ENCODE data around the gene TP63. TPM values are rescaled to one million over a fixed set of nuclear protein-coding genes. Genes with fewer than 3 reads are reported as not detected.

Gene TP63
- polyA plus RNA-seq, 2 of the 4 experiments (the other 2 are of a cell fraction), result 1.5 to 5.4 TPM

DNA sequence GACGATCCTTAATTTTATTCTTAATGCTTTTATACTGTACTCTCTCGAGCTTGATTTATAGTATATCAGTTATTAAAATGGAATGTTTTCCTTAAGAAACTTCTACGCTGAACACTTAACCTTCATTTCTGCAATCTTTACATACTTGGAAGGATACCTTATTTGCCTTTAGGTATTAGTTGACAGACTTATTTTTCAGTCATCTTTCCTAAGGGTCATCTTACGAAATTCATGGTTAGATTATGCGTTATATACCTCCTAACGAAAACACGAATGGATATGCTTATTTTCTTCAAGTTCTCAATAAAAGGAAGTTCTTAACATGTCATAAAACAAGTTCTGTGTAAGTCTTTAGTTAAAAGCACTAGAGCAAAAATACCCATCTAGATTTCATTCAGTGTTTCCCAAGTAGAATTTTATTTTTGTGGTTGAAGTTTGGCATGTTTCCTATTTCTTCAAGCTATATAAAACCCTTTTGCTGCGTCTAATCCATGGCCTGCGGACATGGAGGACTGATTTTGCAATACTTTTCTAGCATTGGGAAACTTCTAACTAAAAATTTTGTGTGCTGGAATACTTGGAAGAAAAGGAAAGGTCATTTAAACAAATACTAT lies 231.3 kb downstream of the TP63 start:
- H3K27ac ChIP-seq, result no peak overlapping the region
- POLR2A ChIA-PET, result no interaction called here
- TF ChIP-seq CHD2 (IDR thresholded peaks at IDR 0.05; ENCODE audit: low read length, partially characterized antibody), result no peak
- TF ChIP-seq KDM5A (IDR thresholded peaks at IDR 0.05), result no peak
- no peak for TF ChIP-seq CBX8 (IDR thresholded peaks at IDR 0.05)
- TF ChIP-seq, protein P1, sequence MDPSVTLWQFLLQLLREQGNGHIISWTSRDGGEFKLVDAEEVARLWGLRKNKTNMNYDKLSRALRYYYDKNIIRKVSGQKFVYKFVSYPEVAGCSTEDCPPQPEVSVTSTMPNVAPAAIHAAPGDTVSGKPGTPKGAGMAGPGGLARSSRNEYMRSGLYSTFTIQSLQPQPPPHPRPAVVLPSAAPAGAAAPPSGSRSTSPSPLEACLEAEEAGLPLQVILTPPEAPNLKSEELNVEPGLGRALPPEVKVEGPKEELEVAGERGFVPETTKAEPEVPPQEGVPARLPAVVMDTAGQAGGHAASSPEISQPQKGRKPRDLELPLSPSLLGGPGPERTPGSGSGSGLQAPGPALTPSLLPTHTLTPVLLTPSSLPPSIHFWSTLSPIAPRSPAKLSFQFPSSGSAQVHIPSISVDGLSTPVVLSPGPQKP (IDR thresholded peaks at IDR 0.05; ENCODE audit: low read depth, low read length), result no peak
- TF ChIP-seq, protein P2, sequence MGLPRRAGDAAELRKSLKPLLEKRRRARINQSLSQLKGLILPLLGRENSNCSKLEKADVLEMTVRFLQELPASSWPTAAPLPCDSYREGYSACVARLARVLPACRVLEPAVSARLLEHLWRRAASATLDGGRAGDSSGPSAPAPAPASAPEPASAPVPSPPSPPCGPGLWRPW (IDR thresholded peaks at IDR 0.05), result no peak
- peak in 1 of 2 experiments; percentile 12; a peak in 1 of 4 replicates for TF ChIP-seq CEBPB (IDR thresholded peaks at IDR 0.05)

DNA sequence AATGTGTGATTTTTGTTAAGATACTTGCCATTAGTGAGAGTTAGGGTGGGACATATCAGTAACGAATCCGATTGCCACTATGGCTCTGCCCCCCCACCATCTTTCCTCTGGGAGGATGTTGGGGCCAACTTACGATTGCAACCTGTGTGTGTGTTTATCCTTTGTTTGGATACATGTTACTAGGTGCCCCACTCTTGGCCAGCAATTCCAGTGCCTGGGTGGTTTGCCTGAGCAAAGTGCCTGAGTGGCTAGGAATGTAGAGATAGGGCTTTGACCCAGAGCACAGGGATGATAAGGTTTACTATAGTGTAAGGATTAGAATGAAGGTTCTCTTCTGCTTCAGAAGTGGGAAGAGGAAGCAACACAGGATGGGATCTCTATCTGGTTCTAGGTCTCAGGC lies 231.8 kb downstream of the TP63 start:
- no peak overlapping the region for H3K4me3 ChIP-seq
- no peaks in the 10 kb centered on the region for H3K4me1 ChIP-seq
- no peaks in the 10 kb centered on the region for H3K9me3 ChIP-seq
- CTCF ChIA-PET, result no interaction called here
- no peak overlapping the region for H3K27ac ChIP-seq
- no peak for FAIRE-seq
- TF ChIP-seq RARB (CRISPR knock-in tag; IDR thresholded peaks at IDR 0.05) (no peak), SREBF2 (IDR thresholded peaks at IDR 0.05) (no peak), POLR2A (IDR thresholded peaks at IDR 0.05; ENCODE audit: low read length) (no peak), EHF (CRISPR knock-in tag; IDR thresholded peaks at IDR 0.05) (no peak)
- TF ChIP-seq, protein P3, sequence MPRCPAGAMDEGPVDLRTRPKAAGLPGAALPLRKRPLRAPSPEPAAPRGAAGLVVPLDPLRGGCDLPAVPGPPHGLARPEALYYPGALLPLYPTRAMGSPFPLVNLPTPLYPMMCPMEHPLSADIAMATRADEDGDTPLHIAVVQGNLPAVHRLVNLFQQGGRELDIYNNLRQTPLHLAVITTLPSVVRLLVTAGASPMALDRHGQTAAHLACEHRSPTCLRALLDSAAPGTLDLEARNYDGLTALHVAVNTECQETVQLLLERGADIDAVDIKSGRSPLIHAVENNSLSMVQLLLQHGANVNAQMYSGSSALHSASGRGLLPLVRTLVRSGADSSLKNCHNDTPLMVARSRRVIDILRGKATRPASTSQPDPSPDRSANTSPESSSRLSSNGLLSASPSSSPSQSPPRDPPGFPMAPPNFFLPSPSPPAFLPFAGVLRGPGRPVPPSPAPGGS (IDR thresholded peaks at IDR 0.05), result no peak
- WGBS (ENCODE audit: missing lambda C conversion rate), result 72% methylated on average over 3 of the region's 3 CpGs
- ATAC-seq, result no peak
- POLR2A ChIA-PET, result no interaction called here
- no peak overlapping the region for H3K4me2 ChIP-seq
- DNase-seq (ENCODE audit: low read depth in 1 of 2, low spot score in 1 of 2), result peak in 1 of 2 experiments; percentile 22

More for the DNA sequence above, 231.3 kb downstream of the TP63 start:
- CTCF ChIA-PET, result no interaction called here
- H3K4me1 ChIP-seq, result no peaks in the 10 kb centered on the region
- no peak overlapping the region for H3K4me3 ChIP-seq
- no peak overlapping the region for H3K4me2 ChIP-seq
- WGBS (ENCODE audit: missing lambda C conversion rate), result 88% methylated on average over 9 of the region's 9 CpGs
- ATAC-seq, result no peak
- FAIRE-seq, result no peak
- no peak for DNase-seq (ENCODE audit: low read depth in 1 of 2, low spot score in 1 of 2)
- H3K9me3 ChIP-seq, result no peaks in the 10 kb centered on the region

DNA sequence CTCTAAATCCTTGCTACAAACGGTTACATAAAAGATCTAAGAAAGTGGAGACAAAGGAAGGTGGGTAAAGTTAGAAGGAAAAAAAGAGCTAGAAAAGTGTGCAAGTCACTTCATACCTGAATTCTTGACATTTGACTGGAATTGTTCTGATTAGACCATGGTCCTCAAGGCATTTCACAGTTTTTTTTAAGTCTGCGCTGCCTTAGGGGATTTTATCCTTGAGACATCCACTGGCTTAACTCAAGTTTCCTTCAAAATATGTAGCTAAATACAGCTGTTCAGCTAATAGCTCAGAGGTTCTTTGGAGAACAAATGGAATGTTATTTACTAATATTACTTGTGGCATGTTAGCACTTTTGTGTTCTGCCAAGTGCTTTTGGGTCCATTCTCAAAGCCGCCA lies 236.9 kb downstream of the TP63 start:
- TF ChIP-seq, protein P4, sequence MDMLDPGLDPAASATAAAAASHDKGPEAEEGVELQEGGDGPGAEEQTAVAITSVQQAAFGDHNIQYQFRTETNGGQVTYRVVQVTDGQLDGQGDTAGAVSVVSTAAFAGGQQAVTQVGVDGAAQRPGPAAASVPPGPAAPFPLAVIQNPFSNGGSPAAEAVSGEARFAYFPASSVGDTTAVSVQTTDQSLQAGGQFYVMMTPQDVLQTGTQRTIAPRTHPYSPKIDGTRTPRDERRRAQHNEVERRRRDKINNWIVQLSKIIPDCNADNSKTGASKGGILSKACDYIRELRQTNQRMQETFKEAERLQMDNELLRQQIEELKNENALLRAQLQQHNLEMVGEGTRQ (IDR thresholded peaks at IDR 0.05), result no peak
- TF ChIP-seq NFE2L2 (conservative IDR thresholded peaks at IDR 0.05; ENCODE audit: low read length) (no peak), PHF8 (IDR thresholded peaks at IDR 0.05; ENCODE audit: borderline replicate concordance, low read depth) (no peak), KDM5A (IDR thresholded peaks at IDR 0.05) (no peak), MAZ (IDR thresholded peaks at IDR 0.05; ENCODE audit: borderline replicate concordance, low read depth, low read length) (no peak)
- H3K4me3 ChIP-seq, result no peak overlapping the region
- ATAC-seq (no peak), FAIRE-seq (no peak), DNase-seq (ENCODE audit: low read depth in 1 of 2, low spot score in 1 of 2) (no peak)
- WGBS (ENCODE audit: missing lambda C conversion rate), result 95% methylated on average over 3 of the region's 3 CpGs
- ChIA-PET CTCF (interaction anchor here (0.6 to 1.8 kb wide), 2 partner anchors 9 to 48 kb away, joined by 3 read pairs; no protein-coding TSS in a partner anchor), POLR2A (no interaction called here)
- H3K4me1 ChIP-seq, result no peaks in the 10 kb centered on the region
- H3K4me2 ChIP-seq, result no peak overlapping the region
- no peaks in the 10 kb centered on the region; the same call in 2 of the 3 replicates for H3K9me3 ChIP-seq
- no peak overlapping the region for H3K27ac ChIP-seq

DNA sequence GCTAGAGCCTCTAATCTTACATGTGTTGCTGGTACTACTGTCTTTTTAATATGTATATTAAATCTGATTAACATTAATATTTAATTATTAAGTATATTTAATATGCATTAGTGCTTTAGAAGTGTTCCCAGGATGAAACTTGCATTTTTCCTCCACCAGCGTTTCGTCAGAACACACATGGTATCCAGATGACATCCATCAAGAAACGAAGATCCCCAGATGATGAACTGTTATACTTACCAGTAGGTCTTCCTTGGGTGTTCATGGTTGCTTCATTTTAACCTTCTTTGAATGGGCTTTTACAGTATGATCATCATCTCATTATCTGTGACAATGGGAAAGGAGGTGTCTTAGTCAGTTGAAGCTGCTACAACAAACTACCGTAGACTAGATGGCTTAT lies 238.0 kb downstream of the TP63 start:
- no peaks in the 10 kb centered on the region; the same call in 2 of the 3 replicates for H3K9me3 ChIP-seq
- FAIRE-seq (no peak), ATAC-seq (no peak), DNase-seq (ENCODE audit: low read depth in 1 of 2, low spot score in 1 of 2) (no peak)
- no peak overlapping the region for H3K4me3 ChIP-seq
- POLR2A ChIA-PET, result no interaction called here
- TF ChIP-seq MYC (IDR thresholded peaks at IDR 0.05; ENCODE audit: borderline replicate concordance, low read length) (no peak), CHD2 (IDR thresholded peaks at IDR 0.05; ENCODE audit: low read length, partially characterized antibody) (no peak), CEBPB (IDR thresholded peaks at IDR 0.05) (no peak), MAFK (IDR thresholded peaks at IDR 0.05; ENCODE audit: partially characterized antibody) (no peak), EHF (CRISPR knock-in tag; IDR thresholded peaks at IDR 0.05) (no peak), NPAS2 (CRISPR knock-in tag; IDR thresholded peaks at IDR 0.05; ENCODE audit: borderline replicate concordance) (no peak), POLR2A (IDR thresholded peaks at IDR 0.05; ENCODE audit: low read length) (no peak), EHMT2 (IDR thresholded peaks at IDR 0.05; ENCODE audit: low read depth) (no peak), NFE2L2 (conservative IDR thresholded peaks at IDR 0.05; ENCODE audit: low read length) (no peak)
- TF ChIP-seq, protein P5, sequence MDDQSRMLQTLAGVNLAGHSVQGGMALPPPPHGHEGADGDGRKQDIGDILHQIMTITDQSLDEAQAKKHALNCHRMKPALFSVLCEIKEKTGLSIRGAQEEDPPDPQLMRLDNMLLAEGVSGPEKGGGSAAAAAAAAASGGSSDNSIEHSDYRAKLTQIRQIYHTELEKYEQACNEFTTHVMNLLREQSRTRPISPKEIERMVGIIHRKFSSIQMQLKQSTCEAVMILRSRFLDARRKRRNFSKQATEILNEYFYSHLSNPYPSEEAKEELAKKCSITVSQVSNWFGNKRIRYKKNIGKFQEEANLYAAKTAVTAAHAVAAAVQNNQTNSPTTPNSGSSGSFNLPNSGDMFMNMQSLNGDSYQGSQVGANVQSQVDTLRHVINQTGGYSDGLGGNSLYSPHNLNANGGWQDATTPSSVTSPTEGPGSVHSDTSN (IDR thresholded peaks at IDR 0.05), result no peak
- TF ChIP-seq, protein P1 (IDR thresholded peaks at IDR 0.05; ENCODE audit: low read depth, low read length), result no peak
- H3K4me1 ChIP-seq, result no peaks in the 10 kb centered on the region
- CTCF ChIA-PET, result no interaction called here
- H3K27ac ChIP-seq, result no peak overlapping the region
- WGBS (ENCODE audit: missing lambda C conversion rate), result 93% methylated on average over 4 of the region's 4 CpGs
- no peak overlapping the region for H3K4me2 ChIP-seq

Data from A549 (cell line).